ENCODE data around the gene ANAPC13.

The ANAPC13 gene, protein sequence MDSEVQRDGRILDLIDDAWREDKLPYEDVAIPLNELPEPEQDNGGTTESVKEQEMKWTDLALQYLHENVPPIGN

DNA sequence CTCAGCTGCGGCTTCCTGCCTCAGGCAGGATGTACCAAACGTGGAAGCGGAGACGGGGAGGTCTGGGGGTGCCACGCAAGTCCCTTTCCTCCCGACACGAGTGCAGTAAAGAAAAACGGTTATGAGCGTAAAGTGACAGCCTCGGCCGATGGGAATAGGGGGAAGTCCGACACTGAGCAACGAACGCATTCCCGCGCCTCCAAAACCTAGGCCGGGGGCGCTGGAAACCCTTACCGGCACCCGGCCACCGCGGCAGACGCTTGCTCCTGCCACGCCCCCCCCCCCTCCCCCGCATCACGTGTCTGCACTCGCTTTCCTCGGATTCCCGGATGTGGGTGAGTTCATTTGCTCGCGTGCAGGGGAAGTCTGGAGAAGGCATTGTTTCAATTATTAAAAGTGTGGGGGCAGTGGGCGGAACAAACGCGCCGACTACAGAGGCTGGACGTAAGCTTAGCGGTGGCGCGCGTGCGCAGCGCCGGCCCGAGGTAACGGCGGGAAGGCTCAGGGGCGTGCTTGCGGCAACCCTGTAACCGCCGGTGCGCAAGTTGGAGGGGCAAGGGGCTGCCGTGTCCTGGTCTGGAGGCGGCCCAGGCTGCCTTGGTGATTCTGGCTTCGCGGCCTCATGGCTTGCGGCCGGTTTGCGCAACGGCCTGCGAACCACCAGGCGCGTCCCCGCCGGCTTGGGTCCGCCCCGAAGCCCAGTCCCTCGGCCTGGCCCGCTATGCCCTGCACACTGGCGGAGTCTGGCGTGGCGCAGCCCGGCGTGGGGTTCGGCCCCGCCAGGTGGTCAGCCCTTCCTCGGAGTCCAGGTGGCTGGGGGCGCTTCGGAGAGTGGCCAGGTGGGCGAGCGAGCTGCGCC, at the start of gene ANAPC13, which contains the start of gene CEP63:
ANAPC13 (minus strand) TSS at position 268 of the 859 bp plus-strand sequence. CDS start 3,081 bp downstream, outside the sequence.
CEP63 (plus strand) TSS at position 340 of the 859 bp plus-strand sequence. CDS start 9,264 bp downstream, outside the sequence.
- peak; percentile 93 for DNase-seq

DNA sequence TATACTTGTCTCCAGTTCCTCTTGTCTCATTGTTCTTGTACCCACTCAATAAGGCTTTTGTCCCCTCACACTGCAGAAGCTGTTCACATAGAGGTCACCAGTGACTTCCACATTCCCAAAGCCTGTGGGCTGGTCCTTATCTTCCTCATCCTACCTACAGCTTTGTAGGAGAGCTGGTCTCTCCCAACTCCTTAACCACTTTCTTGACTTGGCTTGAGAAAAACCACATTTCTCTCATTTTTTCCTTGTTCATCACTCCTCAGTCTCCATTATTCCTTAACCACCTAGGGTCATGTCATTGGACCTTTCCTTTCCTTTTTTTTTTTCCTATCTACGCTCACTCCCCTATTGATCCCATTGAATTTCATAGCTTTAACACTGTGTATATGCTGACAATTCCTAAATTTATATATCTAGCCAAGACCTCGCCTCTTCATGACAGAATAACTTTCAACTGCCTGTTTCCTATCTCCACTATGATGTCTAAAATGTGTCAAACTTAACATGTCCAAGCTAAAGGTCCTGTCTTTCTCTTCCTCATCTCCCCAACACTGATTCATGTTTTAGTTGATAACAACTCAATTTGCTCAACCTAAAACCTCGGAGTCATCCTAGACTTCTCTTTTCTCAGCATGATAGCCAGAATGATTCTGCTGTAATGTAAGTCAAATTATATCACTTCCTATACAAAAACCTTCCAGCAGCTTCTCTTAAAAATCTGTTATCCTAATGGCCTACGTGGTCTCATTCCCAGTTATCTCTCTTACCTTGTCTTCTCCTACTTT, 49.6 kb upstream of the ANAPC13 start:
- DNase-seq: no peak

DNA sequence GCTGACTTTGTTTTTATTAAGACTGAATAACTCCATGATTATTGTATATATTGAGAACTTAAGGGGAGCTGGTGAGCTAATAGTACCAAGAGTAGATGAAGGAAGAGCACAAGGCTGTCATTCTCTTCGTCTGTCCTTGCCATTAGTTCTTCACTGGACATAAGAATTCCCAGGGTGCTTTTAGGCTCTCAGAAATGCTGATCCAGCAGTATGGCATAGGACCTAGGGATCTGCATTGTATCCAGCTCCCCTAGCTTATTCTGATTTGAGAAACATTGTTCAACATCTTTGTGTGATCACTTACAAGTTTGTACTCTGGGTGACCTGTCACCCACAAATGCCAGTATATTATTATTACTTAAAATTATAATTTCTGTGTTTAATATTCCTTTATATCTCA, 47.7 kb upstream of the ANAPC13 start:
- no peak for DNase-seq

DNA sequence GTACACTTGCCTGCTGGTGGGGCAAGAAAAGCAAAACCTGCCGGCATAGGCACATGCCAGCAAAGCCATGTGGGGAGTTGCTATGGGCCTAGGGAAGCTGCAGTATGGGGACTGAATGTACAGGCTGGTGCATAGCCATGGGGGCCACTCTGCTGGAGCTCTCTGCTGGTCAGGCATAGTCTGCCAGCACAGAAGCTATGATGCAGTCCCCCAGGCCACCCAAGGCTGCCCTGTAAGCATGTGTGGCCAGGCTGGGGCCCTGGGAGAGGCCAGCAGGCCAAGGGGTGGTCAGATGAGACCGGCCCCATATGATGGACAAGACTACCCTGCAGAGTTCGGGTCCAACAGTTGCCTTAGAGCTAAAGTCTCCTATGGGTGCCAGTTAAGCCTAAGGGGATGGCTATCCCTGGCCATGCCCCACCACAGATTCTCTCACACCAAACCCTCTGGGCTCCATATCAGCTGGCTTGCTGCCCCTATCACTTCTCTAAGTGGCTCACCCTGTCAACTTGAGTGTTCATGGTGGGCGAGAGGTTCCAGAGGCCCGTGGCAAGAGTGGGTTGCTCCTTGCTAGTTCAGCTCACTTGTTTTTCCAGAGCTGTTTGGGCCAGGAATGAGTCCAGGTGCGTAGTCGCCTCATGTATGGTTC, 41.9 kb upstream of the ANAPC13 start:
- DNase-seq: no peak

DNA sequence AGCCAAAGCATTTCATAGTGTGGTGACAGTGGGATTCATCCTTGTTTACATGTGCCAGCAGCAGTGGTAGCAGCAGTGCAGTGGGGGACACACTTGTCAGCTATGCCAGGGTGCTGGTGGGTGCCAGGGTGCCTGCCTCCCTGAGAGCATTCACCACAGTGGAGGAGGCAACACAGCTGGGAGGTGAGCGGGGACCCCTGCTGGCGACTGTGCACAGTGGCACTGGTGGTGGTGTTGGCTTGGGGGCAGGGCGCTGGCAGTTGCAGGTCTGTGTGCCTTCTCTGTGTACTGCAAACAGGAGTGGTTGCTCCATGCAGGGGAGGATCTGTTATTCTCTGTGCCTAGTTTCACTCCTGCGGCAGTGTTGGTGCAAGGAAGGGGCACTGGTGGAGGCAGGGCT, 41.3 kb upstream of the ANAPC13 start:
- DNase-seq: no peak

DNA sequence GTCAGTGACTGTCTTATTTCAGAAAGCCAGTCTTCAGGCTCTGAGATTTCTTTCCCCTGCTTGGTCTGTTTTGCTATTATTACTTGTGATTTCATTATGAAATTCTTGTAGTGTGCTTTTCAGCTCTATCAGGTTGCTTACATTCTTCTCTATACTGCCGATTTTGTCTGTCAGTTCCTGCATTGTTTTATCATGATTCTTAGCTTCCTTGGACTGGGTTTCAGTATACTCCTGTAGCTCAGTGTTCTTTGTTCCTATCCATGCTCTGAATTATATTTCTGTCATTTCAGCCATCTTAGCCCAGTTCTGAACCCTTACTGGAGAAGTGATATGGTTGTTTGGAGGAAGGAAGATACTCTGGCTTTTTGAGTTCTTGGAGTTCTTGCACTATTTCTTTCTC, 40.5 kb upstream of the ANAPC13 start:
- DNase-seq: no peak

DNA sequence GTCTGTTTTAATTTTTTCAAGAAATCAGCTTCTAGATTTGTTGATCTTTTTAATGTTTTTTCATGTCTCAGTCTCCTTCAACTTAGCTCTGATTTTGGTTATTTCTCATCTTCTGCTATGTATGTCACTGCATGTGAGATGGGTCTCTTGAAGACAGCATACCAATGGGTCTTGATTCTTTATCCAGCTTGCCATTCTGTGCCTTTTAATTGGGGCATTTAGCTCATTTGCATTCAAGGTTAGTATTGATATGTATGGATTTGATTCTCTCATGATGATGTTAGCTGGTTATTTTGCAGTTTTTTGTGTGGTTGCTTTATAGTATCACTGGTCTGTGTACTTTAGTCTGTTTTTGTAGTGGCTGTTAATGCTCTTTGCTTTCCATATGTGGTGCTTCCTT, 39.5 kb upstream of the ANAPC13 start:
- DNase-seq: no peak

DNA sequence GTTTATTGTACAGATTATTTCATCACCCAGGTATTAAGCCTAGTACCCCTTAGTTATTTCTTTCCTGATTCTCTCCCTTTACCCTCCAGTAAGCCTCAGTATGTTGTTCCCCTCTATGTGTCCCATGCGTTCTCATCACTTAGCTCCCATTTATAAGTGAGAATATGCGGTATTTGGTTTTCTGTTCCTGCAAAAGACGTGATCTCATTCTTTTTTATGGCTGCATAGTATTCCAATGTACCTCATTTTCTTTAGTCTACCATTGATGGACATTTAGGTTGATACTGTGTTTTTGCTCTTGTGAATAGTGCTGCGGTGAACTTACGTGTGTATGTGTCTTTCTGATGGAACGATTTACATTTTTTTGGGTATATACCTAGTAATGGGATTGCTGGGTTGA, 36.8 kb upstream of the ANAPC13 start:
- DNase-seq: no peak

DNA sequence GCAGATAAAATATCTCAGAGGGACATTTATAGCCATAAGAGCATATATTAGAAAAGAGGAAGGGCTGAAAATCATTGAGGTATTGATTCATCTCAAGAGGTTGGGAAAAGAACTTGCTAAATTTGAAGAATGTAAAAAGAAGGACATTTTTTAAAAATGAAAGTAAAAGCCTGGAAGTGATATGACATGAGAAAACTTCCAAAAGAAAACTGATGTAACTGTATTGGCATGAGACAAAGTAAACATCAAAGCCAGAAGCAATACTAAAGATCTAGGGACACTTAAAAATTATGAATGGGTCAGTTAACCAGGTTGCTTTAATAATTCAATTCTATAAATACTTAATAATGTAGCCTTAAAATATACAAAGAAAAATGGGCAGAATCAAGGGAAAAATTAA, 32.0 kb upstream of the ANAPC13 start:
- no peak for DNase-seq

DNA sequence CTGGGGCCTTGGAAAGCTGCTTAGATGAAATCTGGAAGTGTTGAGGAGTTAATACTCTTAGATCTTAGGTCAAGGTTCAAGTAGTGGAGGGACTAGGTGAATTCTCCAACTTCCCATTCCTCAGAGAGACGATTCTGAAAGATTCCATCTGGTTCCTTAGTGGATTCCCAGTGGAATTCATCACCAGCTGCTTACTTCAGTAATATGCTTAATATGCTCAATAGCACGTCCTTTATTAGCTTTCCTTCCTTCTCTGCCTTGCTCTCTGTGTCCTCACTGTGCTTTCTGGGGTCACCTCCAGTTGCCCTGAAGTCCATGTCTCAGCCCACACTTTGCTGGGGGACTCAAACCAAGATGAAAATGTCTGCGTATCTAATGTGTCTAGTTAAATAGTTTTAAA, 31.1 kb upstream of the ANAPC13 start:
- no peak for DNase-seq

DNA sequence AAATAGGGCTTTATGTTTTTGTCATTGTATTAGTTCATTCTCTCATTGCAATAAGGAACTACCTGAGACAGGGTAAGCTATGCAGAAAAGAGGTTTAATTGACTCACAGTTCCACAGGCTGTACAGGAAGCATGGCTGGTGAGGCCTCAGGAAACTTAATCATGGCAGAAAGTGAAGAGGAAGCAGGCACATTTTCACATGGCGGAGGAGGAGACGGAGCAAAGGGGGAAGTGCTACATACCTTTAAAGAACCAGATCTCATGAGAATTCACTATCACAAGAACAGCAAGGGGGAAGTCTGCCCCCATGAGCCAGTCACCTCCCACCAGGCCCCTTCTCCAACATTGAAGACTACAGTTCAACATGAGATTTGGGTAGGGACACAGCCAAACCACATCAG, 25.7 kb upstream of the ANAPC13 start:
- DNase-seq: no peak

DNA sequence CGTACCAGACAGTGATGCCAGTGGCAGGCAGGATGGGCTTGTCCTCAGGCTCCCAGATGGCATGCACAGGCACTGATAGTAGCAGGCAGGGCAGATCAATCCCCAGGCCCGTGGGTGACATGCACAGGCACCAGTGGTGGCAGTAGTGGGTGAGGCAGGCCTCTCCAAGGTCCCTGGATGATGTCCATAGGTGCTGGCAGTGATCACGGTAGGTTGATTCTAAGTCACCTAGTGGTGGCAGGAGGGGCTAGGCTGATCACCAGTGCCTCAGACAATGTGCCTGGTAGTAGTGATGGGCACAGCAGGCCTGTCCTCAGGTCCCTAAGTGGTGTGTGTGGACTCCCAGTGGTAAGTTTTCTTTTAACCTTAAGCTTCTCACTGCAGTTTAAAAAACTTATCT, 19.7 kb upstream of the ANAPC13 start:
- DNase-seq: no peak

DNA sequence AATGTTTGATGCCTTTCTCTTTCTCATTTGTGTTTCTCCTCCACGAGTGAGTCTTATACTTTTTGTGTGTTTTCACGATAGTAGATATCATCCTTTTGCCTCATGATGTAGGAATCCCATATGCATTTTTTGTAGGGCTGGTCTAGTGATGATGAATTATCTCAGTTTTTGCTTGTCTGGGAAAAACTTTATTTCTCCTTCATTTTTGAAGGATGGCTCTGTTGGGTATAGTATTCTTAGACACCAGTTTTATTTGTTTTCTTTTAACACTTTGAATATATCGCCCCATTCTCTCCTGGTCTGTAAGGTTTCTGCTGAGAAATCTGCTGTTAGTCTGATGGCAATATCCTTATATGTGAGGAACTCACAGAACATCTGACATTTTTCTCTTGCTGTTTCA, 18.3 kb upstream of the ANAPC13 start:
- DNase-seq: no peak

DNA sequence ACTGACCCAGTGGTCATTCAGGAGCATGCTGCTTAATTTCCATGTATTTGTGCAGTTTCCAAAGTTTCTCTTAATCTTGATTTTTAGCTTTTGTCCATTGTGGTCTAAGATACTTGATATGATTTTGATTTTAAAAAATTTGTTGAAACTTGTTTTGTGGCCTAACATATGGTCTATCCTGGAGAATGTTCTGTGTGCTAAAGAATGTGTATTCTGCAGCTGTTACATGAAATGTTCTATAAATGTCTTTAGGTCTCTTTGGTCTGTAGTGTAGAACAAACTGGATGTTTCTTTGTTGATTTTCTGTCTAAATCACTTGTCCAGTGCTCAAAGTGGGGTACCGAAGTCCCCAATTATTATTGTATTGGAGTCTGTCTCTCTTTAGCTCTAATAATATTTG, 17.5 kb upstream of the ANAPC13 start:
- no peak for DNase-seq

DNA sequence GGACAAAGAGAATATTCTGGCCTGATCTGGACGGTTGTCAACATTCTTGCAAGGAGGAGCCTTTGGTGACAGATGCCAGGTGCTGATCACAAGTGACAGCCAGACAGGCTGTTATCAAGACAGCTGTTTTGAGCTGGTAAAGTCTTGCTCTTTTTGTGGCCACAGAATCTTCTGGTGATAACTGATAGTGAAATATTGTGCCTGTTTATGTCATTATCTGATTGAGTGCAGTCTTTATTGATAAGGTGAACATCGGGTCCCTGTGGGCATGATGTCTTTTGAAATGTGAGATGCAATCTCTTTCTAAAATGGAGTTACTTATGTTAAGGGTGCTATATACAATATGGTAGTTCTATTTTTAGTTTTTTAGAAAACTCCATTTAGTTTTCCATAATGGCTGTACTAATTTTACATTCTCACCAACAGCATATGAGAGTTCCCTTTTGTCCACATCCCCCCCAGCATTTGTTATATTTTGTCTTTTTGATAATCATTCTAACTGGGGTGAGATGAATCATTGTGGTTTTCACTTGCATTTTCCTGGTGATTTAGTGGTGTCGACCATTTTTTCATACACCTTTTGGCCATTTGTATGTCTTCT, 10.8 kb upstream of the ANAPC13 start:
- DNase-seq: no peak

DNA sequence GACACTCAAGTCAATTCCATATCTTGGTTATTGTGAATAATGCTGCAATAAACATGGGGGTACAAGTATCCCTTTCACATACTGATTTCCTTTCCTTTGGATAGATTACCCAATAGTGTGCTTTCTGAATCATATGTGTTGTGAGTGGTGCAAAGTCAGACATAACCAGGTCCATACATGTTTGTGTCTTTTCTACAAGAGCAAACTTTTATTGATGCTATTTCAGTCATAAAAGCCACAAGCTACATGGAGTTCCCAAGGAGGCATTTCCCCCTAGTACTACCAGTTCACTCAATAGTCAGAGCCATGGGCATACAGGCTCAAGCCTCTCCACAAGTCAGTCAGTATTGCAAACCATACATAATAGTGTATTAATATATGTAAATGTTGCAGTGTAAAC, 10.2 kb upstream of the ANAPC13 start:
- DNase-seq: no peak

DNA sequence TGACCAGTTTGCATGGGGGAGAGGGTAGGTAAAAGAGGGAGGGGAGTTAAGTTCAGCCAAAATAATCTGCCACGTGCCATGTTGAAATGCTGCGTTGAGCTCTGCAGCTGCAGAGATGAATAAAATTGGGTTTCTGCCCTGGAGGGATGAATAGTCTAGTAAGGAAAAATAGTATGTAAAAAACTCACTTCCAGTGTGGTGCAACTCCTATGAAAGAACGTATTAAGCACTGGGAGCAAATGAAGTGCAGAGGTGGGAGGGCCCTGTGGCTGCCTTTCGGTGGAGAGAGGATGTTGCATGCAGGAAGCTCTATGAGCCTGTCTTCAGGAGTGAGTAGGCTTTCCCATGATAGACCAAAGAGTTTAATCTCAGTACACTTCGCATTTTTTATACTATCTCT, 8.7 kb upstream of the ANAPC13 start:
- DNase-seq: no peak

DNA sequence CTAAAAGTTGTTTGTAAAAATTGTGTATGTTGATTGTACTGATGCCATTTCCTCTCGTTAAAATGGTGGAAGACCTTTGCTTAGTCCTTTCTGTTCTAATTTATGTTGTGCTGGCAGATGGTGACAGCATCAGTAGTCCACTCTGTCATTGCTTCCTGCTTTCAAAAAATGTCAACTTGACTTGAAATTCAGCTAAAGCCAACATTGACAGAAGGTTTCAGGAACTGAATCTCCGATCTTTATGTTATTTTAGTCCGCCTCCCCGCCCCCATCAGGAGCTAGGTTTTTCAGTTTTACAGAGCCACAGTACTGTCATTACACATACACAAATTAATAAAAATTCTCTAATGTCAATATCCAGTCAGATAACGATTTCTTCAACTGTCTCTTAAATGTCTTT, 1.6 kb upstream of the ANAPC13 start:
- no peak for DNase-seq

DNA sequence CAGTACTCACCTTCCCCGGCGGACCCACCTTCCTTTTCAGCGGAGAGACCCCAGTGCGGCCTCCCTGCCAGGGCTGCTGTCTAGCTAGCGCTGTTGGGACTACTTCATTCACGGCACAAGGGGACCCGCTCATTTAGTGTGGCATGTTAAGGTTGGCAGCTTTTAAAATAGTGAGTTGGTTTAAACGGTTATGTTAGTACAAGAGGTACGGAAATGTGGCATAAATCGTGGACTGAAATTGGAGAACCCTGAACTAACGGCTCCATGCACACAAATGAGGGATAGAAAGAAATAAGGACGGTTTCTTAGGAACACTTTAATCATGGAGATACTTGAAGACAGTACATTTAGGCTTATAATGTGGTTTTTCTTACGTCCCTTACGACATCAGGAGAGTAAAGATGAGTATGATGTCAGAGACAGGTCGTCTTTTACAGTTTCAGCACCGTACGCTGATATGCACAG, 824 bp upstream of the ANAPC13 start:
- peak; percentile 31 for DNase-seq

DNA sequence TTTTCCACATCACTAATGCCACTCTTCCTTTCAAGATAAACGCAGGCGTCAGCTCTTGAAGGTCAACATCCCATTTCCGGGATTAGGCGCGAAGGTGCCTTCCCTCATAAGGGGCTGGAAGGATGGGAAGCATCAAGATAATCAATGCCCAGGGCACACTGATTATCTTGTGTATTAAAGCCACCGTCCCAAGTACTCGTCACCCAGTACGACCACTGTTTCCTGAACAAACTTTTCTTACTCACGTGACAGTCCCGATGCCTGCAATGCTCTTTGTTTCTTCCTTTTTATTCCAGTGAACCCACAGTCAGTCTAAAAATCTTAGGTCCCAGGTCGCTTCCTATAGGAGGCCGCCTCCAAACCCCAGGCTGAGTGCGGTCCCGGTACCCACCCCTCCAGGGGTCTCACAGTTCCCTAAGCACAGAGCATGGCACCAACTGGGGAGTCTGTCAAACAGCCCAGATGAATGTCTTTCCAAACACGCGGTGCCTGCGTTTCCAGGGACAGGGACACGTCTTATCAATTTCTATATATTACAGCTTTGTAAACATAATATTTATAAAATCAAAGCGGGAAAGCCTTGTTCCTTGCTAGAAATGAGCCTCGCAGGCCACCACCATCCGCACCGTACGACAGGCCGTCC, 589 bp downstream of the ANAPC13 start:
- peak; percentile 92 for DNase-seq

DNA sequence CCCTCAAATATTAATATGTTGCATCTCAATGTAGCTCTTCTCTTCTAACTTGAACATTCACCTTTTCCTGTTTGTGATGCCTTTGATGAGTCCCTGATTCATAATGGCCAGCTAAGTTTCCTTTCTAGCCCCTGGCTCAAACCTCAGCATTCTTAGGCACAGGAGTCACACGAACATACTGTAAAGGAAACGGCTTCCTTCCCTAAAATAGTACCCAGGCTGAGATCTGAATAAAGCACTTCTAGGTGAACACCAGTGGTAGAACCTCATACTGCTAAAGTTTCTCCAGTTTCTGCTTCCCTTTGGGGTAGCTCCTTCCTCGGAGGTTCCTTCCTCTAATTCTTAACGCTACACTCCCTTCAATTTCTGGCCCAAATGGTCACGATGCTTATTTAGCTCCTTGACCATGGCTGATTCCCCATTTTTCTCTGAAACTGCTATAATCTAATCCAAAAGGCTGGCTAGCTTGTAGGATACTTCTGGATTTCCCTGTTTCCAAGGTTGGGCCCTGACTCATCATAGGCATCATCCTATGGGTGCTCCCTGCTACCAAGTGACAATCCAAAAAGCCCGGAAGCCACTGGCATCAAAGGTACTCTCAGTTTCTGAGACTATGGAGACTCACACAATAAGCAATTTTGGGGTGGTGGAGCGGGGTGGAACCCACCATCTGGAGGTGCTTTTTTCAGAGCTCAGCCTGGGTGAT, 2.4 kb downstream of the ANAPC13 start:
- no peak for DNase-seq

DNA sequence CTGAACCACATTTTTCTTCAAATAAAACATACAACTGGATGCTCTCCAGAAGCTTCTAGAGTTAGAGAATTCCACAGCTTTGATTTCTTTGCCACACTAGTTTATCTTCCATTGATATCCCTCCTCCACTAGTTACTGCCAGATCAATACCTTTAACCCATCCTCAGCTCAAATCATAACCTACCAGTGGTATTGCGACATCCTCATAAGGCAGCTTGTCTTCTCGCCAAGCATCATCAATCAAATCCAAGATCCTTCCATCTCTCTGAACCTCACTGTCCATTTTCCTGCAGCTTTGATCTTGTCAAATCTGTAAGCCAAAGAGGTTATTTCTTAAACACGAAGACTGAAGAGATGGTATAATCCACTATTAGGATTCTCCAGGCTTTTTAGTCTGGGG, 3.2 kb downstream of the ANAPC13 start:
- DNase-seq: no peak
